Stimulated activated naive CD4-positive, alpha-beta T cell treated with Interleukin-2 at 50 U/mL for 16 hours (primary cell): ENCODE data around the gene ORAI3.
A peak's percentile ranks its signal among the peaks of the same experiment; 100 is the strongest.

Experiments used
- DNase-seq: peaks from one replicate; lab custom pipeline; 2025; lab: John Stamatoyannopoulos, UW

The ORAI3 gene

GRCh38 chr16:30947859-30948666 lies 805 bp upstream of the ORAI3 start:
- no peak for DNase-seq

- DNase-seq = peak; percentile 16
Measured at GRCh38 chr16:30949650-30950515, 1.0 kb downstream of the ORAI3 start.

GRCh38 chr16:30950516-30951065 lies 1.7 kb downstream of the ORAI3 start:
- no peak for DNase-seq

- DNase-seq = no peak
Measured at GRCh38 chr16:30951193-30951592, 2.3 kb downstream of the ORAI3 start.

- DNase-seq = no peak
Measured at GRCh38 chr16:30951750-30952149, 2.9 kb downstream of the ORAI3 start.

- DNase-seq = no peak
Measured at GRCh38 chr16:30953111-30953510, 4.2 kb downstream of the ORAI3 start.

GRCh38 chr16:30953511-30954124 lies 4.8 kb downstream of the ORAI3 start:
- DNase-seq = peak; percentile 54

GRCh38 chr16:30954993-30955392 lies 6.1 kb downstream of the ORAI3 start:
- DNase-seq = no peak

- peak; percentile 91 for DNase-seq
Measured at GRCh38 chr16:30956601-30957455, 8.0 kb downstream of the ORAI3 start.

- peak; percentile 96 for DNase-seq
Measured at GRCh38 chr16:30957456-30958174, 8.7 kb downstream of the ORAI3 start, which contains the start of gene SETD1A. Gene SETD1A, plus strand, starts transcription at chr16:30957754. Its CDS starts 978 bp downstream, at chr16:30958732.

GRCh38 chr16:30958175-30959079 lies 9.6 kb downstream of the ORAI3 start:
- DNase-seq = peak; percentile 70

GRCh38 chr16:30961384-30961783 lies 12.5 kb downstream of the ORAI3 start:
- no peak for DNase-seq

- DNase-seq = no peak
Measured at GRCh38 chr16:30963925-30964511, 15.2 kb downstream of the ORAI3 start.

GRCh38 chr16:30964574-30965226 lies 15.8 kb downstream of the ORAI3 start:
- DNase-seq = no peak

- DNase-seq = no peak
Measured at GRCh38 chr16:30965436-30965835, 16.6 kb downstream of the ORAI3 start.

GRCh38 chr16:30966033-30966619 lies 17.3 kb downstream of the ORAI3 start:
- no peak for DNase-seq

GRCh38 chr16:30967795-30968194 lies 18.9 kb downstream of the ORAI3 start:
- DNase-seq = no peak

- no peak for DNase-seq
Measured at GRCh38 chr16:30969246-30969842, 20.5 kb downstream of the ORAI3 start.
